ENCODE data around the gene GFOD2.

GRCh38 chr16:67661101-67661761 is 57.9 kb downstream of the GFOD2 start:
- TF ChIP-seq POLR2A (IDR thresholded peaks at IDR 0.05; ENCODE audit: low read depth, low read length) (no peak), PAX5 (IDR thresholded peaks at IDR 0.05; ENCODE audit: insufficient read depth, low read length, severe bottlenecking) (no peak), POLR2AphosphoS5 (IDR thresholded peaks at IDR 0.05; ENCODE audit: low read depth, low read length) (no peak), SPI1 (IDR thresholded peaks at IDR 0.05; ENCODE audit: low read depth, low read length) (no peak), TAF1 (IDR thresholded peaks at IDR 0.05; ENCODE audit: low read depth, low read length) (no peak), POU2F2 (IDR thresholded peaks at IDR 0.05; ENCODE audit: low read depth, low read length) (no peak)
